Upper lobe of left lung (tissue), 6 donors: Measurements from ENCODE around the gene BEND4. TPM values are rescaled to one million over a fixed set of nuclear protein-coding genes. Genes with fewer than 3 reads are reported as not detected.

ENCODE experiments used
- ATAC-seq, 2 donors: fragments of 200-7000 bp; cut with Tn5 transposase; one replicate each; pipeline ENCODE4 v1.9.1; 2022; ENCODE audit warnings: mild to moderate bottlenecking in 2 of 2, moderate library complexity in 2 of 2; ENCODE audit not compliant: low FRiP score in 2 of 2
- DNase-seq, 2 donors: peaks; one replicate each; pipeline ENCODE4 v3.0.0-alpha.2; 2019 to 2020
- H3K27ac ChIP-seq, 4 donors: fragments of 200-600 bp; sonication (generic); one replicate each; pipeline ENCODE4 v1.5.1; 2016 to 2019
- H3K27me3 ChIP-seq, 4 donors: fragments of 200-600 bp; sonication (generic); one replicate each; pipeline ENCODE4 v1.5.1; 2017 to 2019
- H3K36me3 ChIP-seq, 4 donors: fragments of 200-600 bp; sonication (generic); one replicate each; pipeline ENCODE4 v1.5.1; 2016 to 2019
- H3K4me1 ChIP-seq, 4 donors: fragments of 200-600 bp; sonication (generic); one replicate each; pipeline ENCODE4 v1.5.1; 2018 to 2019
- H3K4me3 ChIP-seq, 4 donors: fragments of 200-600 bp; sonication (generic); one replicate each; pipeline ENCODE4 v1.5.1; 2017 to 2019; ENCODE audit warnings: mild to moderate bottlenecking in 2 of 4, moderate library complexity in 1 of 4
- H3K9me3 ChIP-seq, 4 donors: fragments of 200-600 bp; sonication (generic); one replicate each; pipeline ENCODE4 v1.5.1; 2018 to 2019
- EP300 ChIP-seq, 4 donors: sonication (generic); formaldehyde crosslinking; IDR thresholded peaks; one replicate each; pipeline ENCODE4 v1.5.1; 2017; ENCODE audit warnings: antibody characterized with exemption in 4 of 4, control low read depth in 2 of 4
- POLR2A ChIP-seq, 4 donors: fragments of 450-650 bp; IDR thresholded peaks; one replicate each; pipeline ENCODE4 v1.5.1; 2016 to 2017; ENCODE audit warnings: antibody characterized with exemption in 4 of 4, mild to moderate bottlenecking in 2 of 4
- POLR2AphosphoS5 ChIP-seq, 2 donors: sonication (generic); formaldehyde crosslinking; IDR thresholded peaks; one replicate each; pipeline ENCODE4 v1.5.1; 2017; ENCODE audit warnings: antibody characterized with exemption in 2 of 2
- WGBS, 2 donors: methylation state at CpG; one replicate each; pipeline ENCODE4 v1.1.5; 2017 to 2018; 5-methylcytosine and 5-hydroxymethylcytosine counted together
- total RNA-seq, 6 donors: library from RNA; depleted of rRNA in 4 of 6; stranded (reverse); fragments of >200 nt in 4 of 6; gene quantifications; one replicate each; pipeline versions ENCODE4 v1.1.0 to v1.2.1, GENCODE V29; 2016 to 2021
- TF ChIP-seq, protein P1 (sequence below), 6 experiments: fragments of 450-650 bp in 4 of 6; fragments of 200-600 bp in 2 of 6; sonication (generic) in 2 of 6; IDR thresholded peaks; one replicate each; pipeline ENCODE4 v1.5.1; 2016 to 2019; ENCODE audit warnings: antibody characterized with exemption in 6 of 6
- donor health status: DM: no; HTN: no; CAD: no; lungs with moderate emphysema.
- donor health status: DM: no; HTN: yes; CAD: no; lungs with severe emphysema.

The BEND4 gene
- total RNA-seq, 6 donors from 2014 or later: under 0.01 to 1.1 (median 0.62) TPM

DNA sequence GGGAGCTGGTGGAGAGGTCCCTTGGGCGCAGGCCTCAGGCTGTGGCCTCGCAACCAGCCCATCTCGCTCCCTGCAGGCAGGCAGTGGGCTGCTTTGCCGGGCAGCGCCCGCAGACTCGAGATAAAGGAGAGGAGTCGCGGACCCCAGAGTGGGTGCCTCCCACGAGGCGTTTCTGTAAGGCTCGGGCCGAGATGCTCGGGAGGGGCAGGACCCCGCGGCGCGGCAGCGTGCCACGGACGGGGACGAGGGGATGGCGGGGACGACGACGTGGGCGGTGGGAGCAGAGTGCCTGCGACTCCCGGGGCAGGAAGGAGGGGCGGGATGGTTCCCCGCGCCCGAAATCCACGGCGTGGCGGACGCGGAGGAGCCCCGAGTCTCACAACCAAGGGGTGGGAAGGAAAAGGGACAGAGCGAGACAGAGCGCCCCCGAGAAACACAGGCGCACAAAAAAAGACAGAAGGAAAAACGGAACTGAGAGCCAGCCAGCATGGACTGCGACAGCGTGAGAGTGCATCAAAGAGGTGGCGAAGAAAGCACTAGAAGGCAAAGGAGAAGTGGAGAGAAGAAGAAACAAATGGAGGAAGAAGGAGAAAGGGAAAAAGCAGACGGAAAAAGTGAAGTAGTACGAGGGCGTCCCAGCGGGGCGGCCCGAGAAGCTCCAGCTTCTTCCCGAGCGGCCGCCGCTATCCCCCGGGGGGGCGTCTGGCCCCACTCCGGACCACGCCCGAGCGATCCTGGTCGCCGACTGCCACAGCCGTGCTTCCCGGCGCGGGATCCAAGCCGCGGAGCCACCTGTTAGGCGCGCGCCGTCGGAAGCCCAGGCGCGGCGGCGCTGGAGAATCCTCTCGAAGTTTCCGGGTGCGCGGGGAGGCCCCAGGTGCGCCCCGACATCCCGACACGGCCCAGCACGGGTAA is 1.5 kb downstream of the BEND4 start:
- WGBS, 2 donors: 6 to 11% methylated on average over 47 to 63 of the region's 89 CpGs
- H3K27me3 ChIP-seq: peaks cover 0 to 31% (median 23%) of the 10 kb centered on the region in 4 donors
- no peak overlapping the region for H3K27ac ChIP-seq
- no peaks in the 10 kb centered on the region for H3K9me3 ChIP-seq
- H3K4me3 ChIP-seq: peak overlapping the region; percentile 9 to 64 (median 50)
- TF ChIP-seq POLR2A (IDR thresholded peaks at IDR 0.05) (no peak), EP300 (IDR thresholded peaks at IDR 0.05) (no peak), POLR2AphosphoS5 (IDR thresholded peaks at IDR 0.05) (no peak)
- TF ChIP-seq, protein P1, sequence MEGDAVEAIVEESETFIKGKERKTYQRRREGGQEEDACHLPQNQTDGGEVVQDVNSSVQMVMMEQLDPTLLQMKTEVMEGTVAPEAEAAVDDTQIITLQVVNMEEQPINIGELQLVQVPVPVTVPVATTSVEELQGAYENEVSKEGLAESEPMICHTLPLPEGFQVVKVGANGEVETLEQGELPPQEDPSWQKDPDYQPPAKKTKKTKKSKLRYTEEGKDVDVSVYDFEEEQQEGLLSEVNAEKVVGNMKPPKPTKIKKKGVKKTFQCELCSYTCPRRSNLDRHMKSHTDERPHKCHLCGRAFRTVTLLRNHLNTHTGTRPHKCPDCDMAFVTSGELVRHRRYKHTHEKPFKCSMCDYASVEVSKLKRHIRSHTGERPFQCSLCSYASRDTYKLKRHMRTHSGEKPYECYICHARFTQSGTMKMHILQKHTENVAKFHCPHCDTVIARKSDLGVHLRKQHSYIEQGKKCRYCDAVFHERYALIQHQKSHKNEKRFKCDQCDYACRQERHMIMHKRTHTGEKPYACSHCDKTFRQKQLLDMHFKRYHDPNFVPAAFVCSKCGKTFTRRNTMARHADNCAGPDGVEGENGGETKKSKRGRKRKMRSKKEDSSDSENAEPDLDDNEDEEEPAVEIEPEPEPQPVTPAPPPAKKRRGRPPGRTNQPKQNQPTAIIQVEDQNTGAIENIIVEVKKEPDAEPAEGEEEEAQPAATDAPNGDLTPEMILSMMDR (IDR thresholded peaks at IDR 0.05): no peak
- H3K36me3 ChIP-seq: no peaks in the 10 kb centered on the region
- DNase-seq (peak in 1 of 2 donors; percentile 85), ATAC-seq (peak; percentile 18 to 57)
- H3K4me1 ChIP-seq: peaks cover 19 to 25% (median 23%) of the 10 kb centered on the region in 4 donors

DNA sequence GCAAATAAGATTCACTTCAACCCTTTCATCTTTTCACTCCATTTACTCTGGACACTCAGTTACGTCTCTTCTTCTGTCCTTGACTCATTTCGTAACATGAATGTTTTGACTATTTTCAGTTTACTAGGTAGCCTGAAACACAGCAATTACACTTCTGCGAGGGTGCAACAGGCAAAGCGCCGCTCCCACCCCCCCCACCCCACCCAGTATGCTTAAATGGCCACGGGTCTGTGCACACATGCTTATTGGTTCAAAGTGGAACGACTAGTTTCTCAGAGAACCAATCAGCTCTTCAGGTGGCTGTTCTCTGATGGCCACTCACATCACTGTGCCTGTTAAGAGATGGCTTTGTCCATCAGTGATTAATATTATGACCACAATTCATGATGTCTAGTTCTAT is 3.5 kb downstream of the BEND4 start:
- 77 to 83% methylated on average over 7 of the region's 7 CpGs for WGBS, 2 donors
- Histone ChIP-seq H3K27me3 (peaks cover 0 to 31% (median 23%) of the 10 kb centered on the region in 4 donors), H3K36me3 (no peaks in the 10 kb centered on the region), H3K4me3 (no peak overlapping the region), H3K4me1 (peaks cover 19 to 25% (median 23%) of the 10 kb centered on the region in 4 donors), H3K27ac (no peak overlapping the region), H3K9me3 (no peaks in the 10 kb centered on the region)
- TF ChIP-seq POLR2AphosphoS5 (IDR thresholded peaks at IDR 0.05) (no peak), POLR2A (IDR thresholded peaks at IDR 0.05) (no peak), EP300 (IDR thresholded peaks at IDR 0.05) (no peak)
- TF ChIP-seq, protein P1 (IDR thresholded peaks at IDR 0.05): no peak
- DNase-seq (no peak), ATAC-seq (no peak)

DNA sequence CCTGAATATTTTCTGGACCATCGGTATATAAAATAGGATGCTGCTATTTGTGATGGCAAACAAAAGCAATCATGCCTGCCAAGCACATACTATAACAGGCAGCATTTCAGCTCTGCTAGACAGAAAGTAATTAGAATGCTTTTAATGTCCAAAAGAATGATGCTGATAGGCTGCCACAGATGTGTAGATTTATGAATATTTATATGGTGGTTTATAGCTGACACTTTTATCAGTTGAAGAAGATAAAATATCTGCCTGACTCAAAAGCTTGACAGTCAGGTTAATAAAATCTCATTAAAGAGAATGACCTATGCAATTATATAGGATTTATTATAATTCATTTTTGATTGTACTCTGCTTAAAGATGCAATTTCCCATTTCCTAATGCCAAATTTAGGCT is 4.0 kb downstream of the BEND4 start:
- Histone ChIP-seq H3K36me3 (no peaks in the 10 kb centered on the region), H3K27me3 (peaks cover 0 to 31% (median 23%) of the 10 kb centered on the region in 4 donors), H3K4me1 (peaks cover 19 to 25% (median 23%) of the 10 kb centered on the region in 4 donors), H3K4me3 (no peak overlapping the region), H3K27ac (no peak overlapping the region), H3K9me3 (no peaks in the 10 kb centered on the region)
- DNase-seq (no peak), ATAC-seq (no peak)
- TF ChIP-seq, protein P1 (IDR thresholded peaks at IDR 0.05): no peak
- 46 to 85% methylated on average over 1 of the region's 1 CpG for WGBS, 2 donors

DNA sequence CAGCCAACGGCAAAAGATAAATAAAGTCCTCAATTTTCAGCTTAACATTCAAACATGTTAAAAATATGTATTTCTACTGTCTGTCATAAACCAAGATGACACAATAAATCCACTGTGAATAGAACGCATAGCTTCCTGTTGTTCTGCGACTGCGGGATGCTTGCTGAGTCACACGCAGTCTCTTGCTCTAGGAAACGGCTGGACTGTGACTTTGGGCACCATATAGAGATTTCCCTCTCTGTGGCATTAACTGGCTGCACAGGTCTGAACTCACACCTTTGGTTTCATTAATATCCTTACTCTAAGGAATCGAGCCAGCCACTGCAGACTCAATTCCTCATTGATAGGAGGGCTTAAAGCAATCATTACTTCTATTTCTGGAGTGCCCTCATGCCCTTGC is 8.4 kb downstream of the BEND4 start:
- no peak overlapping the region for H3K4me3 ChIP-seq
- DNase-seq (no peak), ATAC-seq (no peak)
- no peaks in the 10 kb centered on the region for H3K9me3 ChIP-seq
- no peaks in the 10 kb centered on the region for H3K36me3 ChIP-seq
- no peak overlapping the region for H3K27ac ChIP-seq
- TF ChIP-seq EP300 (IDR thresholded peaks at IDR 0.05) (no peak), POLR2AphosphoS5 (IDR thresholded peaks at IDR 0.05) (no peak), POLR2A (IDR thresholded peaks at IDR 0.05) (no peak)
- TF ChIP-seq, protein P1 (IDR thresholded peaks at IDR 0.05): no peak
- WGBS, 2 donors: 71 to 79% methylated on average over 7 of the region's 7 CpGs
- no peaks in the 10 kb centered on the region for H3K27me3 ChIP-seq
- H3K4me1 ChIP-seq: no peaks in the 10 kb centered on the region
